GM08714 (cell line): ENCODE data around the gene POU3F1.

Source experiments
- H3K4me3 ChIP-seq: fragments of 200-500 bp; sonication (Bioruptor generic); 2 replicates; pipeline ENCODE4 v1.5.1; 2014; ENCODE audit warnings: mild to moderate bottlenecking, low read length, inconsistent platforms
- ZNF274 ChIP-seq: IDR thresholded peaks from 2 replicates; pipeline ENCODE4 v1.6.1; 2012; ENCODE audit warnings: mild to moderate bottlenecking, low read depth, low read length

Gene POU3F1

DNA sequence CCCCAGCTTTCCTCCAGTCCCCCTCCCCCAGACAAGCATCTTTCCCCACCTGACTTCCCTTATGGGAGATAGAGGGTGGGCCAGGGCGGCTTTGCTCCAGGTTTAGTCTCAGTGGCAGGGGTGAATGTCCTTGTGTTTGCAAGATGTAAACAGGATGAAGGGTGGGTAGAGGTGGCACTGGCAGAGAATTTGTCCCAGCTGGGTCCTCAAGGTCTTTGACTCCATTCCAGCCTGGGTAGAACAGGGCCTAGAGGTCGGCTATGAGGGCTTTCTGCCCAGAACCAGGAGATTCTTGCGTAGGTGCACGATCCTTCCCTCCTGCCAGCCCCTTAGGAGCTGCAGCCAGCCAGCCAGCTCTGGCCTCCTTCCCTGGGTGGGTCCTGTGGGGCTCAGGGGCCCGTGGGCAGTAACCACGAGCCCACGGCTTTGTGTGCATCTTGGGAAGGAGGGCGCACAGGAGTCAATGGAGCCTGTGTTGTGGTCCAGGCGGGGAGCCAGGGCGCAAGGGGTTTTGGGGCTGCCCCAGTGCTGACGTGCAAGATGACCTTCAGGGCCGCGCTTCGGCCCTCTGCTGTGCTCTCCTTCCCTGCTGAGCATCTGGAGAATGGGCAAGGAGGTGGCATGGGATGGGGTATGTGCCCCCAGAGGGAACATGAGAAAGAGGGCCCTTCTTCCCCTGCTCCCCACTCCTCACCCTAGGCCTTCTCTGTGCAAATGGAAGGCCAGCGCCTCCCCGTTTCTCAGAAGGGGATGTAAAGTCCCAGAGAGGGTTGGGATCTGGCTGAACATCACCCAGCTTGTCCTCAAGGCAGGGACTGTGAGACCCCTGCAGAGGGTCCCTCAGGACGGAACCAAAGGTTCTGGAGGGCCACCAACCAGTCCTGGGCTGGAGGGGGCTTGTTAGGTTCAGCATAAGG, 15.7 kb downstream of the POU3F1 start:
- TF ChIP-seq ZNF274 = no peak
- no peak overlapping the region for H3K4me3 ChIP-seq

DNA sequence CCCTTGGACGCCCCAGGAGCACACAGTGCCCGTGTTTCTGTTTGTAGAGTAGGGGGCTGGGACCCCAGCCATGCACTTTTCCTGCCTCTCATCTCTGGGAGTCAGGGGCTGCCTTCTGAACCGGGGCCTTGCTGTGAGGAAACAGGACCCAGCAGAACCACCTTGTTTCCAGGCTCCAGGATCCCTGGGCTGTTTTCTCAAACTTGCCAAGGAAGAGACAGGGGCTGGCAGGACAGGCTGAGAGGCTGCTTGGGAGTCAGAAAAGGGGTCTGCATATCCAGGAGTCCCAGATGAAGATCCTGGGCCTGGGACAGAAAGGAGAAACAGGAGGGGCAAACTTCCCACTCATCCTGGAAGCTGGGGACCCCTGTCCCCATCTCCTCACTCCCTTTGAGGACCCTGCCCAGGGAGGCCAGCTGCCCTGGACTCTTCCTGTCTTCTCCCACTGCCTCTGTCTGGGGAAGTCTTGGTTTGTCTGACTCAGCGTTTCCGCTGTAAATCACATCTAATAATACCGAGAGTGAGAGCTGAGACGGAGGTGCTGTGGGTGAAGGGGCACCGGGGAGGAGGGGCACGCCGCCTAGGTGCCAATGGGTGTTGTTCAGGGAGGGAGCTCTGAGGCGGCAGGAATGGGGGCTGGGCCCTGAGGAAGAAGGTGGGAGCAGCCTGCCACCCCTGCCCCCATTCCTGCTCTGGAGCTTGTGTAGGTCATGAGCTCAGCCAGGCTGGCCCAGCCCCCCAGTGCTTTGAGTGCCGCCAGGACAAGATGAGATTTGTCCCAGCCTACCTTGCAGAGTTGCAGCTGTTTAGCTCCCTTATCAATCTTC, 16.7 kb downstream of the POU3F1 start:
- TF ChIP-seq ZNF274 = no peak
- no peak overlapping the region; the same call in 1 of the 2 replicates for H3K4me3 ChIP-seq

DNA sequence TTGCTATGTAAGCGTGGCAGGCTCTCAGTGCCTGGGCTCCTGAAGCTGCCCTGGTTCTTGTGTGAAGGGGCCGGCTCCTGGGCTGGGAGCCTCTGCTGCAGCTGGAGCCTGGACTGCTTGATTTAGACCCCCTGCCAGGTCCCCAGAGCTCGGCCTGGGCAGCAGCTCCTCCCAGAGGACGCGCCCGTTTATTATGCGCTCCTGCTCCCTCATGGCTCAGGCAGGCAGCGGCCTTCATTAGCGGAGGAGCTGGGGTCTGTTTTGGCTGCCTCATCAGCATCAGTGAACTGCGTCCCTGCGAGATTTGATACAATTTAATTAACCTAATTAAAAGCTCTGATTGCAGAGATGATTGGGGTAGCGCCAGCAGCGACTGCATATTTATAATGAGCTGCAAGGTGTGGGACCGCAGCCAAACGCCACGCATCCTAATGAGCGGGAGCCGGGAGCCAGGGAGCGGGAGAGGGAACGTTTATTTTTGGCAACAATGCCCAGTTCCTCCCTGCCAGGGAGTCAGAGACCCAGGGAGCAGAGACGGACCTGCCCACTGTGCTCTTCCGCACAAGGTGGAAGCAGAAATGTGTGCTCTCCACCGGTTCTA, 17.4 kb downstream of the POU3F1 start:
- no peak overlapping the region for H3K4me3 ChIP-seq

DNA sequence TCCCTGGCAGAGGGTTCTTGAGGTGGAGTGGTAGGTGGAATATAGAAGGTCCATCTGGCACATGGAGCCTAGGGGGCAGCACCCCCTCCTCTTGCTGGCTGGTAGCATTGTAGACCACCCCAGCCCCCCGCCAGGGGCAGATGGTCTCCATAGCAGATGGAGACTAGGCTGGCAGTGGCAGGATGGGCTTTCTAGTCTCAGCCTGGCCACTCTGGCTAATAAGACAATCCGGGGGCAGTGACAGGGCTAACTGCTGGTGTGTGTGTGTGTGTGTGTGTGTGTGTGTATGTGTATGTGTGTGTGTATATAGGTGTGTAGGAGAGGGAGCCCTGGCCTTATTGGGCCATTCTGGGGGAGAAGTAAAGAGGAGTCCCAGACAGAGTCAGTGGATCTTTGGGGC, 17.9 kb downstream of the POU3F1 start:
- no peak for TF ChIP-seq ZNF274
- no peak overlapping the region for H3K4me3 ChIP-seq

More for the DNA sequence above, 17.4 kb downstream of the POU3F1 start:
- no peak for TF ChIP-seq ZNF274

DNA sequence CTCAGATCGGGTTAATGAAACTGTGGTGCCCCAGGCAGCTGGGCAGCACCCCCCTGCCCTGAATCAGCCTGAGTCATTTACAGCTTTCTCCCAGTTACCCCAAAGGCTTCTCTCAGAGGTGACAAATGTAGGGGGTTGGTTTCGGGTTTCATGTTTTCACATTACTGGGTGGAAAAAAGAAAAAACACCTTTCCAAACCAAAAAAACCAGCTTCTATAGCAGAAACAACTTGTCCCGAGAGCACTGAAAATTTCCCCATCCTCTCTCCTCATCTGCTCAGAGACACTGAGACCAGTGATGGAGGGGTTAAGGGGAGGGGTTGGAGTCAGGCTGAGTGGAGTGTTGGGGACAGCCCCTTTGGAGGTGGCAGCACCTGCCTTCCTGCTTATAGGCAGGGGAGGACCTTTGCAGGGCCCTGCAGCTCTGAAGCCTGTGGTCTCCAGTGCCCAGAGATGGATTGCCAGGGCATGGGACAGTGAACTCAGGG, 18.4 kb downstream of the POU3F1 start:
- no peak for TF ChIP-seq ZNF274
- no peak overlapping the region for H3K4me3 ChIP-seq

DNA sequence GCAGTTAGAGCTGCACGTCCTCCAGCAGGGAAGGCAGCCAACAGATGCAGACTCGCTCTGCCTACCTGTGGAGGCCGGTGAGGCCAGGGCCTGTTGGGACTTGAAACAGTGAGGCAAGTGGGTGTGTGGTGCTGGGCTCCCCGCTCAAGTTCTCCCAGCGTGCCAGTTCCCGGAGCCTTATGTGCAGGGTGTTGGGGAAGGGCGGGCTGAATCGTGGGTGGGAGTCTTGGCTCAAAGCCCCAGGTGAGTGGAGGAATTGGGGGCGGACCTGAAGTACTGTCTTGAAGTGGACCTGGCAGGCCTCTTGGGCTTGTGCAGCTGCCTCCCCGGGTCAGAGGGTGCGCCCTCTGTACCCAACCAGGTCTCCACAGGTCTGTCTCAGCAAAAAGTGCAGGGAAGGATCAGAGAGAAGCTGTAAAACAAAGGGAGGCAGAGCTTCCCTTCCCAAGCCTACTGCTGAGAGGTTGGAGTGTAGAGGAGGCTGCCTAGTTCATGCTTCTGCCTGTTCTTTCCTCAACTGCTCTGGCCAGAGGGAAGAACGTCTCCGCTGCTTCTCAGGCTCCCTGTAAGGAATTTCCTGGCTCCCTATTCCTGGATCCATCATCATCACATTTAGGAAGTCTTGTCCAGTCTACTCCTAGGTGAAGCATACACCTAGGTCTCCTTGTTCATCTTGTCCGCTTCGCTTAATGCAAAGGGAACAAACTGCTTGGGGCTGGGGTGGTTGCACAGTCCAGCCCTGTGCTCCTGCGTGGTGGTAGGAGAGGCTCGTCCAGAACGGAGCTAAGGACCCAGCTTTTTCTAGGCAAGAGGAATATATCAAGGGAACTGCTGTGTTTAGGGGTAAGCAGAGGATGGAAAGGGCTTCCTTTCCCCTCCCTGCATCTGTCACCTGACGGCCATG, 19.1 kb downstream of the POU3F1 start:
- no peak overlapping the region for H3K4me3 ChIP-seq
- no peak for TF ChIP-seq ZNF274

DNA sequence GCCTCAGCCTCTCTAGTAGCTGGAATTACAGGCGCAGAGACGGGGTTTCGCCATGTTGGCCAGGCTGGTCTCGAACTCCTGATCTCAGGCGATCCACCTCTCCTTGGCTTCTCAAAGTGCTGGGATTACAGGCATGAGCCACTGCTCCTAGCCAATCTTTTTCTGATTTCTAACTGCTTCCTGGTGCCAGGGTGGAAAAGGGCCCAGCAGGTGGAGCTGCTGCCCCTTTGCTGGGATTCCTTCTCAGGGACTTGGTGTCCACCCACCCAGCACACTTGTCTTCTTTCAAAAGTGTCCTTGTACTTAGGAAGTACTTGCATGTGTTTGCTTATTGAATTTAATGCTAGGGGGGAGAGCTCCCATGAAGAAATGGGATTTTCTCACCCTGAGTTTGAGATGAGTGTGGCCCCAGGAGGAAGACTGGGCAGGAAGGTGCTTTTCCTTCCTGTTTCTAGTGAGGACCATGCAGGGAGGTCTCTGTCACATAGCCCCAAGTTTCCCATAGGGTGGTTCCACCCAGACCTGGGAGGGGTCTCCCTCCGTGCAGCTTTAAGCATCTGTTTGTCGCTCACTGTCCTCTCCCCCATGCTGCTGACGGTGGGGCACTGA, 19.9 kb downstream of the POU3F1 start:
- no peak for TF ChIP-seq ZNF274
- H3K4me3 ChIP-seq = no peak overlapping the region

DNA sequence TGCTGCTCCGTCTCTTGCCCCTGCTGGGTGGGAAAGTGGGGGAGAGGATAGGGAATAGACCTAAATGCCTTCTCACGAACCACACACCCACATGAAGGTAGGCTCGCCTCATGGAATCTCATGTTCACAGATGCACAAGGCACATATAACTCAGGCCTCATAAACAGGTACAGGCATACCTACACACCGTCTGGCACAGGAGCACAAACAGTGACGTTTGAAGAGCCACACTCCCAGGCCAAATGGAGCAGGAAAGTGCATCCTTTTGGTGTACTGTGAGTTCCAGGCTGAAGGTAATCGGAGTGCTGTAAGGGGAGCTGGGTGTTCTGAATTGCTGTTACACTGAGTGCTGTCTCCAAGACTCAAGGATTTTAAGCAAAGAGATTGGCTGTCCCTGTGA, 20.9 kb downstream of the POU3F1 start:
- H3K4me3 ChIP-seq = no peak overlapping the region
- no peak for TF ChIP-seq ZNF274

- TF ChIP-seq ZNF274 = no peak
These were observed 21.4 kb downstream of the POU3F1 start for GRCh38 chr1:38025233-38025632.

GRCh38 chr1:38022810-38023209, 23.8 kb downstream of the POU3F1 start:
- TF ChIP-seq ZNF274 = no peak
- no peak overlapping the region for H3K4me3 ChIP-seq

More at GRCh38 chr1:38025233-38025632, 21.4 kb downstream of the POU3F1 start:
- no peak overlapping the region for H3K4me3 ChIP-seq

- no peak for TF ChIP-seq ZNF274
- H3K4me3 ChIP-seq = no peak overlapping the region
These were observed 24.6 kb downstream of the POU3F1 start for GRCh38 chr1:38021969-38022368.

DNA sequence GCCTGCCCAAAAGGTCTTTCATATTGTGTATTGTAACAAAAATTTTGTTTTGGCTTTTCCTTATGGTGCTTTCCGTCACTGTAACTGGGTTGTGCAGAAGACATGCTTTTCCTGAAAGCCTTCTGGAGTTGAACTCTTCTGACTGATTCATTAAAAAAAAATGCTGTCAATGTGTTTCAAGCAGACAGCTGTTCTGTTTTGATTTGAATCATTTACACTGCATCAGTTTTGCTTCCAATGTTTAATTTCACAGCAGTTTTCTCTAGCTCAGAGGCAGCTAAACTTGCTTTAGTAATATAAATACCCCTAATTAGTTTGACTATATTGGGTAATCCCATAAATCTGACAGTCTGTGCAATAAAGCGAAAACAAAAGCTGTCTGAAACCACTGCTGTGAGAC, 26.2 kb downstream of the POU3F1 start:
- no peak overlapping the region for H3K4me3 ChIP-seq
- no peak for TF ChIP-seq ZNF274

- no peak overlapping the region for H3K4me3 ChIP-seq
- TF ChIP-seq ZNF274 = no peak
These were observed 27.7 kb downstream of the POU3F1 start for GRCh38 chr1:38018864-38019343.
